Right renal cortex interstitium (tissue), 3 donors: Measurements from ENCODE around the gene CFAP97D1. TPM values are rescaled to one million over a fixed set of nuclear protein-coding genes. Genes with fewer than 3 reads are reported as not detected.

ENCODE experiments used
- DNase-seq, 3 donors: peaks; one replicate each; pipeline ENCODE4 v3.0.0-alpha.2; 2013; ENCODE audit warnings: low read depth in 3 of 3, low spot score in 2 of 3
- polyA plus RNA-seq, 3 donors: library from polyadenylated mRNA; unstranded; fragments of 120-200 nt; gene quantifications; one replicate each; pipeline ENCODE4 v1.2.1, GENCODE V29; 2013; ENCODE audit not compliant: insufficient read length in 3 of 3

The CFAP97D1 gene
- polyA plus RNA-seq, 3 donors, result 0.04 to 0.19 (median 0.07) TPM

DNA sequence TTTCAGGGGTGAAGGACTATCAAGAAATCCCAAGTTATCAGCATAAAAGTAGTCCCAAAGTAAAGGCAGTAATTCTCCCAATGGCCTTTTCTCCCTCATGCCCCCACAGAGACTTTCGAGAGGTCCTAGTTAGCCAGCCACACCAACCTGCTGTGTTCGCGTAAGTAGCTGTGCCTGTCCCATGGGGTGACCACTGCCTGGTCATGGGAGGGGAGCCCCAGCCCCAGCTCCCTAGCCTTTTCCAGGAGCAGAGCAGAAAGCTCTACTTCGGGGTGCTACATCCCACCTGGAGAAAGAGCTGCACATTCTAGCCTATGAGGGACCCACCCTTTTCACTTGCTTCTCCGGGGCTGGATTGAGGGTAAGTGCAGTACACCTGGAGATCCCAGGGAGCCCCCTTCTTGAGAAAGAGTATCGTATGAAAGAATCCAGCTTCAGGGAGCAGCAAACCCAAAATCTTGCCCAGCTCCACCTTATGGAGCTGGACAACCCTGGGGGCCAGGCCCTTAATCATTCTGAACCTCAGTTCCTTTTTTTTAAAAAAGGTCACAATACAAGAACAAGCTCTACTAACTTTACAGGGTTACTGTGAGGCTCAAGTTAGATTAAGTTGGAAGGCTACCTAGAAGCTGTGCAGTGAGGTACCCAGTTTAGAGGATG is 13.1 kb upstream of the CFAP97D1 start:
- no peak for DNase-seq

DNA sequence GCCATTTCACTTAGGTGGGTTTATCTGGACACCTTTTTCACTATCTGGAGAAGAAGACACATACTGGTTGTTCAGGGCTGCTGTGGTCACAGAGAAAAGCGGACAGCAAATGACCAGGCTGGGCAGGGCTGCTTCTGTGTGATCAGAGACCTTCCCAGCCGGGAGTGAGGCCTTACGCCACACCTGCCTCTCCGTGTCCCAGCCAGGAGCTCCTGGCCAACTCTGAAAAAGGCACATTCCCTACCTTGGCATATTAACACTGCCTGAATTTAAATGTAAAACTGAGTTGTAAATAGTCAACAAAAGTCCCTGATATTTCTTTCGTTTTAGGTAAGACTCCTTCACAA is 12.5 kb upstream of the CFAP97D1 start:
- DNase-seq, result no peak

DNA sequence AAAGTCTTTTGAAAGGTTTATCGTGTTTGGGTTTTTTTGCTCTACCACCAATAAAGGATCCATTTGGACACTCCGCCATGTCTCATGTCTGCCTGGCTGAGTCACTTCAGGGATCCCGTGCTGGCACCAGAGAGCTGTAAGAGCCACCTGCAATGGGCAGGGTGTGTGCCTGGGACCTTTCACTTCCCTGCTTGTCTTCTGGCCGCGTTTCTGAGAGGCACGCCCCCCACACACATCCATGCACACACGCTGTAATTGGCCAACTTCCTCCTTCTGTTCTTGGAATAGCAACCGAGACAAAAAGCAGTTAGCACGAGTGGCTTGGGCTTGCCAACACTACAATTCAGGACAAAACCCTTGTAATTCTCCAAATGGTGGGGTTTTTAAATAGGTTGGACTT is 11.9 kb upstream of the CFAP97D1 start:
- DNase-seq, result no peak

DNA sequence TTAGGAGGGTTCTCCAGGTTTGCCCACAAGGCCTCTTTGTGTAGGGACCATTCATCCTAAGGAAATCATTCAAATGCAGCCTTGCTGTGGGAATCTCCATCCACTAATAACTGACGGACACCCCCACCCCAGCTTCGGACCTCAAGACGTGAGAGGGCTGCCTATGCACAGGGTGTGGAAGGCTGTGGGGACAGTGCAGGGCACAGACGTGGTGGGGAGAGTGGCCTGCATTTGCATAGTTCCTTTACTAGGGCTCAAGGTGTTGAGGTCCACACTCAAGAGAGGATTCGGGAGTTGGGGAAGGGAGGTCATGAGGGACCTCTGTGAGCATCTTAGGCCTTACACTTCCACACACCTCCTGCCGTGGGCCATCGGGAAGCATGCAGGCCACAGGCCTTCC is 11.3 kb upstream of the CFAP97D1 start:
- no peak for DNase-seq

DNA sequence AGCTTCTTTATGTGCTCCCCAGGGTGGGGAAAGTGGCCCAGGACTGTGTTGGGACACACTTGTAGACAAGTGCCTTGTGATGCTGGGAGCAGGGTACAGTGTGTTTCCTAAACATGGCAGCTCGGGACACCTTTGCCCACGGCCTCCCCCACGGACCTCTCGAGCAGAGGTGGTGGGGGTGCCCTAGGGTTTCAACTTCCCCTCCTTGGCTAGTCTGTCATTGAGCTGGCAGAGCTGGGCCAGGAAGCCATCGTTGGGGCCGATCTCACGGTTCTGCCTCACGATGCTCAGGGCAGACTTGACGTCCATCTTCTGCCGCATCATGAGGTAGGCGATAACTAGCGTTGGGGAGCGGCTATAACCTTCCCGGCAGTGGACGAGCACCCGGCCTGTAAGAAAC is 10.8 kb upstream of the CFAP97D1 start:
- no peak for DNase-seq

DNA sequence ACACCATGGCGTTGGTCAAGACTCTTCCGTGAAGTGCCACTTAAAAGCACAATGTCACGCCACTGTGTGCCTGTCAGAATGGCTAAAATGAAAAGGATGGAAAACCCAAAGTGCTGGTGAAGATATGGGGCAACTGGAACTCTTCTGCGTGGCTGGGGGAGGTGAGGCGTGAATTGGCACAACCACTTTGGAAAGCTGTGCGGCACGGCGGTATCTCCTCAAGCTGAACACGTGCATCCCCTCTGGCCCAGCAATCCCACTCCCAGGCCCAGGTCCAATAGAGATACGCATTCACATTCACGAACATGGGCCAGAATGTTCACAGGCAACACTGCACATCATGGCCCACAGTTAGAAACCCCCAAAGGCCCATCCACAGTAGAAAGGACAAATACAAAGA is 10.4 kb upstream of the CFAP97D1 start:
- DNase-seq, result no peak

DNA sequence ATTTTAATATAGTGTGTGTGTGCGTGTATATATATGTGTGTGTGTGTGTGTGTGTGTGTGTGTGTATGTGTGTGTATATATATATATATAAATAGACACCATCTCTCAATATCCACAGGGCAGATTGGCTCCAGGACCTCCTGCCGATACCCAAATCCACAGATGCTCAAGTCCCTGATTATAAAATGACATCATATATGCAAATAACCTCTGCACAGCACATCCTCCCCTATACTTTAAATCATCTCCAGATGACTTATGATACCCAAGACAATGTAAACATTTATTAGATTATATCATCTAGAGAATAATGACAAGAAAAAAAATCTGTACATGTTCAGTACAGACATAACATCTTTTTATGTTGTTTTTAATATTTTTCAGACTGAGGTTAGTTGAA is 9.3 kb upstream of the CFAP97D1 start:
- no peak for DNase-seq

DNA sequence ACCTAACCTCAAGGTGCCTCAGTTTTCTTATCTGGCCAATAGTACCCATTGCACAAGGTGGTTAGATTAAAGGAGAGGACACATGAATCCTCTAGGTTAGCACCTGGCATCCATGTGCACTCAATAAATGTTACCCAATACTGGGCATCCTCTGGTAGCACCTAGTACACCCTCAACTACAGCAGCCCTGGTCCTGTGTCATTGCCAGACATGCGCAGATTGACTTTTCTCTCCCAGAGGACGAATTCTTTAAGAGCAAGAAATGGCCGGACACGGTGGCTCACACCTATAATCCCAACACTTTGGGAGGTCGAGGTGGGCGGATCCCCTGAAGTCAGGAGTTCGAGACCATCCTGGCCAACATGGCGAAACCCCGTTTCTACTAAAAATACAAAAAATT is 8.8 kb upstream of the CFAP97D1 start:
- DNase-seq, result no peak

DNA sequence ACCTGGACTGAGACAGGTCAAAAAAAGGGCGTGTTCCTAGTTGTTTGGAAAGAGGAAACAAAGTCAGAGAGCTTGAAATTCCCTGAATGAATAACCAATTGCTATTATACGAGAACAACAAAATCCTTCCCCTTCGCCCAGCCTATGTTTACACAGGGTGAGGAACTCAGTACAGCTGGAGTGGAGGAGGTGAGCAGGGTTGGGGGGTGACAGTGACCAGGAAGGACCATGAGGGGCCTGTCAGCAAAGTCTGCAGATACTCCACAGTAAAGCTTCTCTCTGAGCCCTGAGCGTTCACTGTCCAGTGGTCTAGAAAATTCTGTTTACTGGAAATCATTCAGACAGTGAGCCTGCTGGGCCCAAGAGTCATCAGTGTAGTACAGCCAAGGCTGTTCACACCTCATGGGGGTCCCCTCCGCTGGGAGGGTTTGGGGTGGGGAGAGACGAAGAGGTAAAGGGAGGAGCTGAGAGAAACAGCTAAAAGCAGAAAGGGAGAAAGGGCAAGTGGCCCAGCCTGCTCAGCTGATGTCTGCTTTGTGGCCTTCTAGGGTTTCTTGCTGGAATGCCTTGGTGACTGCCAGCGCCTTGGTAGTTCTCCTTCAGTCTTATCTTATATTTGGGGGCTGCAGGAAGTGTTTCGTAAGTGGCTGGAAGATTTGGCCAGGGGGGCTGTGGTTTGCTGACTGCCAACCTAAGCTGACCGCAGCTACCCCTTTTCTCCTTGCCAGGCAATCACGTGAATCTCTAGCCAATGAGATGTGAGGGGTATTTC is 7.2 kb upstream of the CFAP97D1 start:
- DNase-seq, result no peak

DNA sequence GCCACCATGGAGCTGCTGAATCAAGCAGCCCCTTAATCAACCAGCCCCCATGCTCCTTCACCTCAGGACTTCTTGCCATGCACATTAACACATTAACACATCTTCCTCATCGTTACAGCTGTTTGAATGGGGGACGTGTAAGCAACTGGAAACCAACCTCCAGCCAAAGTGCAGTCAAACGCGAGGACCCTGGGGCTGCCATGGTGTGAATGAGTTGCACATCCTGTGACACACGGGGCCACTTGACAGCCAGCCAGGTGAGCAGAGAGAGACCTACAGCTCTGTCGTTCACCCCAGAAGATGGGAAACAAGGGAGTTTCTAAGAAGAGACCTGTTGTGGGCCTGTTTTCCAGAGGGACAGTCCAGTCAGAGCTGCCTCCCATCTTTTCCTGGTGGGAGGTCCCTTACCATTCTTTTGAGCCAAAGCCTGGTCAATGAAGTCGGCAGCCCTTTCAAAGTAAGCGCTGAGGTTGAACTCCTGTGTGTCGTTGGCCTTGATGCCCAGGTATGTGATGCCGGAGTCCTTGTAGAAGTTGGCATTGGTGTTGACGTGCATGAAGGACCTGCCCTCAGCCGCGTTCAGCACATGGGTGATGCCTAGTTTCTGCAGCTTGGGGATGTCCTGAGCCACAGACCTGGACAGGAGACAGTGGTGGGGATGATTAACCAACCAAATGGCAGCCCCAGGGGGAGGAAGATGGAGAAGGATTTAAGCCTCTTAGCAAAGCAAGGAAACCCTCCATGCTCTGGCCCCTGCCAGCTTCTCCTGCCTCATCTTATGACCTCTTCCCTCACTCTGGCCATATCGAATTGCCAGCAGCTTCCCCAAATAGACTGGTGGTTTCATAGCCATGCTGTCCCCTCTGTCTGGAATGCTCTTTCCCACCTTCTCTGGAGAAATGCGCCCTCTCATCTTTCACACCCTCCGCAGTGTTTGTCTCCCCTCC is 5.7 kb upstream of the CFAP97D1 start:
- no peak for DNase-seq

DNA sequence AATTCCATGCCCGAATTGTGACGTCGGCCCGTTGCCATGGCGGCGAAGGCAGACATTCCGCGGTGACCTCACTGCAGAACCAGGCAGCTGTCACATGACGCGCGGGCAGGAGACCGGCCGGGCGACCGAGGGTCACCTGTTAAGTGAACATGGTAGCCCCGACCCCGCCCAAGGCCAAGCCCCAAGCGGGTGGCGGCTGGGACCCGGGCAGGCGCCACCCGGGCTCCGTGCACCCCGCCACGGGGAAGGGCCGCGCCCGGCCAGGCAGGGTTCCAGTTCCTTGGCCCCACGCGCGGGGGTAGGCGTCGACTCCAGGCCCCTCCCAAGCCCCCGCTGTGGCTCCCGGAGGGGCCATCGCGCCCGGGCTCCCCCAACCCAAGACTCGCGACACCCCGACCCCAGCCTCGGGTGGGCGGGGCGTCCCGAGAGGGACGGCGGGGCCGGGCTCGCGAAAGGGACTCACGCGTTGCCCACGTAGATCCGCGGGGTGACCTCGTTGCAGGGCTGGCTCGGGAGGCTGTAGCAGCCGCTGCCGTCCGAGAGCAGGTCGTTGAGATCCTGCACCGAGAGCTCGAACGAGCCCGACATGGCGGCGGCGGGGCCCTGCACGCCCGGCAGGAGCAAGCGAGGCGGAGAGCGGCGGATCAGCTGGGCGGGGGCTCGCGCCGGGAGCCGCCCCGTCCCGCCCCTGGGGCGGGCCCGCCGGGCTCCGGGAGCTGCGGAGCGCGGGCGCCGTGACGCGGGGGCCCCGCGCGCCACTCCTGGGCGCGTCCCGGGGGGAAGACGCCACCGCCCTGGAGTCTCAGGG is 1.7 kb upstream of the CFAP97D1 start, which contains the start of gene DUSP3:
DUSP3 (minus strand) TSS at position 641 of the 808 bp plus-strand sequence; CDS start at position 588, 53 bp downstream.
- peak; percentile 77 to 87 (median 85) for DNase-seq

DNA sequence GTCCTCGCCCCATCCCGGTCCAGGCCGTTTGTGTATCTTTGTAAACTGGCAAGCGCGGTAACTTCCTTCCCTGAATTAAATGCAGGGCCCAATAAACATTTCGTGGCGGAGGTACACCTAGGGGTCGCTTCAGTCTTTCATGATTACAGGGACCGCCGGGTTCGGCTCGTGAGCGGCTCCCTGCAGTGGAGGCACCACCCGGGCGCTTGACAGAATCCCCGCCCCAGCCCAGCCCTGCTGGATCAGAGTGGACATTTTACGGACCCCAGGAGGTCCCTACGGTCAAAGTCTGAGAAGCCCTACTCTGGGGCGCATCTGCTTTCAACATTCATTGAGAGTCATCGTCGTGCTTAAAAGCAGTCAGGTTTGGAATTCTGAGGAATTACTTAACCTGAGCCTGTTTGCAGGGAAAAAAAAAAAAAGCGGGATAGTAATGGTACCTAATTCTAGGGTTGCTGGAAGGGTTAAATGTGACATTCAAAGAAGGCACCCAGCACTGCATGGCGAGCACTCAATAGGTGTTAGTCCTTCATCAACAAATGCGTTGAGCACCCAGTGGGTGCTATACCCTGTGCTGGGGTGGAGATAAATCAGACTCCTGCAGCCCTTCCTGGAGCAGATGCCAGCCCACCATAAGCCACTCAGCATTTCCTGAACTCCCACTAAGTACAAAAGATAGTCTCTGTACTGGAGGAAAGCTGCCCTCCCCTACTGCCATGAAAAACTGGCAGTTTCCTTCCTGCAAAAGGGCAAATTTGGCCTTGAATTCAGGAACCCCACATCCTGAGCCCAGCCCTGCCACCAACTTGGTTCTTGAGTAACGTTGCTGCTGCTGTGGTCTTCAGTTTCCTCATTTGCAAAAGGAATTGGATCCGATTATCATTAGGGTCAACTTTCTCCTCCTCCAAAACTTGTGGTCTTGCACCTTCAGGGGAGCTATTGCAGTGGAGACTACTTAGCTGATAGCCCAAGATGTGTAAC is 800 bp upstream of the CFAP97D1 start:
- no peak for DNase-seq

DNA sequence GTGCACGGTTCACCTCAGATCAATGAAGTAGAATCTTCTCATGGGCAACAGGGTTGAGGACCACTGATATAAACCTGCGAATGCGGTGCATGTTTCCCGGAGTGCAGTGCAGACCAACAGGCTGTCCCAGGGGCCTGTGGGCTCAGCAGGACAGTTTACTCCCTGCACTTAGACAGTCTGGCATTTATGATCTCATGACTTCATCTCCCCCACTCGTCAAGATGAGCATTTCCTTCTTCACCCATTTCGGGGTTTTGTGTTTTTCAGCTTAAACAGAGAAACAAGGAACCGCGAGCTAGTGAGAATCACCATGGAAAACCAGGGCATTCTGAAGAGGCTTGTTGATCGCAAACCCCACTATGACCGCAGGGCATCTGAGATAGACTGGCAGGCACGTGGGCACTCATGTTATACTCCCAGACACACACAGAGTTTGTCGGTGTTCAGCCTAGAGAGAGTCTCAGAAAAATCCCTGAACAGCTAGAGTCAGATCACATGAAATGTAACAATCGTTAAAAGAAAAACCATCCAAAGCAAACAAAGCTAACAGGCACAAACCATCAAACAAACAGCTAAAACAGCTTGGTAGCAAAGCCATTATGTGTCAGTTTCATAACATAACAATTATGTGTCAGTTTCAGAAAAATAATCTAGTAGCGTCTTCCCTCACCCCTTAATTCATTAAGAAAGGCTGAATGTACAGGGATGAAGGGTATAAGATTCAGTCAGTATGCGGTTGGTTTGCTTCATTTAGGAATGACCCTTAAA is 2.9 kb downstream of the CFAP97D1 start:
- no peak for DNase-seq

DNA sequence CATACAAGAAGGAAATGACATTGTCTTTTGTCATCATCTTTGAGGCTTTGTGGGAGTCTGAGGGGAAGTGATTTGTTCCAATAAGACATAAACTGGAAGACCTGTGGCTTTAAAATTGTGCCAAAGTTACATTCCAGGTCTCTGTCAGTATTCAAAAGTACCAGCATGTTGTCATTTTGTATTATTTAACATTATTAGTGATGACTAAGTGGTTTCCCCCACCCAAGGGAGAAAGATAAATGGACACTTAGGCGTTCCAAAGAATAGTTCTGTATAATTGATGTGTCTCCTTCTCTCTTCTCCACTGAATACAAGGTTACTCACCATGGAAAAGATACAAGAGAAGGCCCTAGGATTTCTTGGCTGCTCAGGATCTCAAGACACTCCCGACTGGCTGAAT is 3.8 kb downstream of the CFAP97D1 start:
- DNase-seq, result no peak

DNA sequence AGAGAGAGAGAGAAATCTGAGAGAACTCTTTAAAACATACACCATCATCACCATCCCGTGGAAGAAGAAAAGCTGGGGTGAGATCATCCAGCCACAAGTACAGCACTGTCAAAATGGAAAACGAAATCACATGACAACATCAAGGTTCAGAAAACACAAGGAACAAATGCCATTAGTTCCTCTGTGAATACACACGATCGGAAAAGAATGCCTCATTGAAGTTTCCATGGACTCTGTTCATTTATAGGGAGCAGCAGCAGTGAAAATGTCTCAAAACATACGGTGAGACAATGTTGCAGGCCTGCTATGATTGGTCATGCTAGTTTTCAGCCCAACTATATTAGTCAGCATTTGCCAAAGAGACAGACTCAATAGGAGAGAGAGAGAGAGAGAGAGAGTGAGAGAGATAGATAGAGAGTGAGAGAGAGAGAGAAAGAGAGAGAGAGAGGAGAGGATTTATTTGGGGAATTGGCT is 4.4 kb downstream of the CFAP97D1 start:
- no peak for DNase-seq

DNA sequence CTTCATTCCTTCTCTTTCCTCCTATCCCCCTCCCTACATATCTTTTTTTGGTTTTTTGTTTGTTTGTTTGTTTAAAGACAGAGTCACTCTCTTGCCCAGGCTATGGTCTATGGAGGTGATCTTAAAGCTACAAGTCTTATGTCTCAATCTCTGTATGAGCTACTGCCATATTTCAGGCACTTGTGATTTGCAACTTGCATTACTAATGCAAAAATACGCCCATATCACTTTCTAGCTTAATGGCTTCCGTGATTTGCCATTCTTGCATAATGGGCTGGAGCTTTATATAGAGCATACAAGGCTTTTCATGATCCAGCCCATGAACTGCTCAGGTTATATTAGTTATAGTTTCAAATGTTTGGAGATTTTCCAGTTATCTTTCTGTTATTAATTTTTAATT is 7.5 kb downstream of the CFAP97D1 start:
- no peak for DNase-seq

DNA sequence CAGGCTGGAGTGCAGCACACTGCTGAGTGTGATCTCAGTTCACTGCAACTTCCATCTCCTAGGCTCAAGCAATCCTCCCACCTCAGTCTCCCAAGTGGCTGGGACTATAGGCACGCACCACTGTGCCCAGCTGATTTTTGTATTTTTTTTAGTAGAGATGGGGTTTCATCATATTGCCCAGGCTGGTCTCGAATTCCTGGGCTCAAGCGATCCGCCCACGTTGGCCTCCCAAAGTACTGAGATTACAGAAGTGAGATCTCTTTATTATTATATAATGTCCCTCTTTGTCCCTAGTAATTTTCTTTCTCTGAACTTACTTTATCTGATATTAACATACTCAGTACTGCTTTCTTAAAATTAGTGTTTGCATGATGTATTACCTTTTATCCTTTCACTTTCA is 8.3 kb downstream of the CFAP97D1 start:
- DNase-seq, result no peak

DNA sequence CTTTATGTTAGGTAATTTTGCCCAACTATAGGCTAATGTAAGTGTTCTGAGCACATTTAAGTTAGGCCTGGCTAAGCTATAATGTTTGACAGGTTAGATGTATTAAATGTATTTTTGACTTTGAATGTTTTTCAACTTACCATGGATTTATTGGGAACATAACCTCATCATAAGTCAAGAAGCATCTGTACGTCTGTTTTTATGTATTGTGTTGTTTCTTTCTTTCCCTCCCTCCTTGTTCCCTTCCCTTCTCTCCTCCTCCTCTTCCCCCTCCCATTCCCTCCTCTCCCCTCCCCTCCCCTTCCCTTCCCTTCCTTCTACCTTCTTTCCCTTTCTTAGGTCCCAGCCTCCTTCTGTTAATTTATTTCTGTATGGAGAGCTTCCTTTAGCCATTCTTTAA is 9.2 kb downstream of the CFAP97D1 start:
- no peak for DNase-seq
